ENCODE measurements around the gene MC3R. TPM values are rescaled to one million over a fixed set of nuclear protein-coding genes. Genes with fewer than 3 reads are reported as not detected.

The MC3R gene
- total RNA-seq: not detected

DNA sequence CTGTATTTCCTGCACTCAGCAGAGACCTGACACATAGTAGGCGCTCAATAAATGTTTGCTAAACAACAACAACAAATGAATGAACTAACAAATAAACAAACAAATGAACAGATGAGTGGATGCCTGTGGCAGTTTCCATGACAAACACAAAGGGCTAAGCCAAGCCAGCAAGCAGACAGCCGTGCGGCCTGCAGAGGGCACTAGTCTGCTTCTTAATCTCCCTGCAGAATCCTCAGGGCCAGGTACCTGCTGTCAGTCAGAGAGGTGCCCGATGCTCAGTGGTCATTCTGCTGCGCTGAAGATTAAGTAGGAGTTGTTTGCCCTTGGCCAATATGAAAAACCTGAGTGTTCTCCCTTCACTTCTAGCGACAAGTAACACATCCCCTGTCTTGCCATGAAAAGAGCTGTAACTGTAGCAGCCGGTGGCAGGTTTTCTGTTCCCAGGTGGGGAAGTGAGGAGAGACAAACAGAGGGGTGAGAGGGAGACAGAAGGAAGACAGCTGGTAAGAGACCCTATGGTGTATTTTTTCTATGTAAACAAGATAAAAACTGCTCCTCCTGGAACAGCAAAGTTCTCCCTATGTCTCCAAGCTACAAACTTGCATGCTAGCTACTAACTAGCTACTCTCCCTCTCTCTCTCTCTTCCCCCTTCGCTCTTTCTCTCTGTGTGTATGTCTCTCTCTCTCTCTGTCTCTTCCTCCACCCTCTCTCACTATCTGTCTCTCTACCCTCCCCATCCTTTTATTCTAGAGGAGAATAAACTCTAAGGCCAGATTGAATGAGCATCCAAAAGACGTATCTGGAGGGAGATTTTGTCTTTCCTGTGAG is at the start of gene MC3R:
MC3R (plus strand) TSS at position 779 of the 829 bp plus-strand sequence. CDS start 112 bp downstream, outside the sequence.
- intact Hi-C loops (cut with DNase I; ENCODE audit: low total_unique reads): no loop called here
- Histone ChIP-seq H3K36me3 (no peaks in the 10 kb centered on the region), H3K27me3 (no peaks in the 10 kb centered on the region), H3K4me1 (no peaks in the 10 kb centered on the region), H3K4me3 (no peak within 1 kb of the TSS), H3K27ac (no peak within 1 kb of the TSS), H3K9me3 (no peaks in the 10 kb centered on the region)
- no peak for DNase-seq
- TF ChIP-seq POLR2A (IDR thresholded peaks at IDR 0.05) (no peak), CTCF (IDR thresholded peaks at IDR 0.05) (peak in 1 of 4 experiments; percentile 35)

DNA sequence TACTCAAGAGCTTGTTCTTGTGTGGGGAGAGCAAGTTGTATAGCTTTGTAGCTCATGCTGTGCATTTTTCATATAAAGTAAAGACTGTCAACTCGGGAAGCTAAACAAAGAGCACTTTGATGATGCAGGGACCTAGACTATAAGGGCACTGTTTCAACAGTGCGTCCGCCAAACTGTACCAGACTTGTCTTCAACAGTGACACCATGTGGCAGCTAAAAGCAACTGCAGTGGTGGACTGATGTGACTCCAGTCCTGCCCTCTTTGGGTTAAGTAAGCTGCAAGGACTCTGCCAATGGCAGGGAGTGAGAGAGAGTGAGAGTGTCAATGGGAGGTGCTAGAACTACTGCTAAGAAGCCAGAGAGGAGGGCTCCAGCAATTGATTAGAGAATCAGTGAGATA is 48.1 kb upstream of the MC3R start:
- no peak for DNase-seq
- no peaks in the 10 kb centered on the region for H3K4me1 ChIP-seq
- TF ChIP-seq CTCF (IDR thresholded peaks at IDR 0.05) (no peak), POLR2A (IDR thresholded peaks at IDR 0.05) (no peak)
- H3K27ac ChIP-seq: no peak overlapping the region
- intact Hi-C loops (cut with DNase I; ENCODE audit: low total_unique reads): no loop called here
- H3K27me3 ChIP-seq: no peaks in the 10 kb centered on the region
- H3K4me3 ChIP-seq: no peak overlapping the region
- peaks cover 0 to 6% of the 10 kb centered on the region in 2 donors for H3K9me3 ChIP-seq
- no peaks in the 10 kb centered on the region for H3K36me3 ChIP-seq

DNA sequence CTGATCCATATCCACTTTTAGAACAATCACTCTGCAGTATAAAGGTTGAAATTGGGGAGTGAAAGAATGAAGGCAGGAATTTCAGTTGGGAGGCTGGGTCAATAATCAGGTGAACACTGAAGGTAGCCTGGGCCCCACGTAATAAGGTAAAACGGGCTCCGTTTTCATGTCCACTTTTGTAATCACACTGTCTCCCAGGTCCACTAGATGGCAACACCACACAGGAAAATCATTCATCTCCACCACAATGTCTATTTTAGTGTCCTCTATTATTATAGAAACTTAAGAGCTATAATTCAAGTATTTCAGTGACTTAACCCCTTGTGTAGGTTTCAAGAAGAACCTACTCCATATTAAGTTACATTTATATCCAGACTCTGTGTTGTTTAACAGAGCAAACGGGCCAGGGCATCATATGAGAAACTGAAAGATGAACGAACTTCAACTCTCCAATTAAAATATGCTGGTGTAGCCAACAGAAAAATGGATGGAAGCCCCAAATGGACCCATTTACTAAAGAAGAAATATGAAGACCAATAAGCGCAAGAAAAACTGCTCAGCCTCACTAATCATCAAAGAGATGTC is 45.9 kb upstream of the MC3R start:
- no peaks in the 10 kb centered on the region for H3K27me3 ChIP-seq
- no peak overlapping the region for H3K4me3 ChIP-seq
- peaks cover 0 to 6% of the 10 kb centered on the region in 2 donors for H3K9me3 ChIP-seq
- DNase-seq: no peak
- no peak overlapping the region for H3K27ac ChIP-seq
- intact Hi-C loops (cut with DNase I; ENCODE audit: low total_unique reads): no loop called here
- no peaks in the 10 kb centered on the region for H3K36me3 ChIP-seq
- H3K4me1 ChIP-seq: no peaks in the 10 kb centered on the region
- TF ChIP-seq CTCF (IDR thresholded peaks at IDR 0.05) (peak in 1 of 4 experiments; percentile 15), POLR2A (IDR thresholded peaks at IDR 0.05) (no peak)

DNA sequence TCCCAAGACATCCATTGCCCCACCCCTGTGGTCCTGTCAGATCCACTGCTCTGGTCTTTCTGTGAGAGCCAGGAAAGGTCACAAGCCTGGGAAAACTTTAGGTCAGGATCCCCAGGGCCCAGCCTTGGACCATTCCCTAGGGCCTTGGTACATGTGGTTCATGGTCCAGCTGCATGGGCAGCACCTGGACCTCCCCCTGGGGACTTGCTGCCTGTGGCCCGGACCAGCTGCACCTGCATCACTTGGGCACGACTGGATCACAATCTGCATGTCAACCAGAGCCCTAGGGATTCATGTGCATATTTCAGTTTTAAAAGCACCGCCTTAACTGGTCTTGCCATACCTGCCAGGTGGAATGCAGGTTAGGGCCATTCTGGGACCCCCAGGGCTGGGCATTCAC is 44.3 kb upstream of the MC3R start:
- H3K27me3 ChIP-seq: no peaks in the 10 kb centered on the region
- H3K36me3 ChIP-seq: no peaks in the 10 kb centered on the region
- intact Hi-C loops (cut with DNase I; ENCODE audit: low total_unique reads): no loop called here
- TF ChIP-seq CTCF (IDR thresholded peaks at IDR 0.05) (no peak), POLR2A (IDR thresholded peaks at IDR 0.05) (no peak)
- no peak overlapping the region for H3K27ac ChIP-seq
- H3K4me3 ChIP-seq: no peak overlapping the region
- DNase-seq: no peak
- H3K4me1 ChIP-seq: no peaks in the 10 kb centered on the region
- H3K9me3 ChIP-seq: peaks cover 0 to 6% of the 10 kb centered on the region in 2 donors

DNA sequence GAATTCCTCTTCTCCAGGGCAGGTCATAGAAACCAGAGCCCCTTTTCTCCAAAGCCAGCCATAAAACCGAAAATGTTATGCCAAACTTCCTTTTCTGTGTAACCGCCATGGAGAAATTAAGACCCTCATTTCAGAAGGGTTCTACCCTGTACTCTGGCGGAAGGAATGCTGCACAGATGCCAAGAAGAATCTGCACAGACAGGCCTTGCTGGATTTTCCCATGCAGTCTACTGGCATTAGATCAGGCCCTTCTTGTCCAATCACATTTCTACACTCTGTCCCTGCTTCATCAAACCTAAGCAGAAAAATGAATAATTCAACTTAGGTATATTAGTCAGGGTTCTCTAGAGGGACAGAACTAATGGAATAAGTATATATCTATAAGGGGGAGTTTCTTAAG is 43.2 kb upstream of the MC3R start:
- intact Hi-C loops (cut with DNase I; ENCODE audit: low total_unique reads): no loop called here
- no peaks in the 10 kb centered on the region for H3K27me3 ChIP-seq
- H3K36me3 ChIP-seq: no peaks in the 10 kb centered on the region
- no peak overlapping the region for H3K27ac ChIP-seq
- TF ChIP-seq POLR2A (IDR thresholded peaks at IDR 0.05): no peak
- TF ChIP-seq CTCF (IDR thresholded peaks at IDR 0.05): no peak
- H3K4me3 ChIP-seq: no peak overlapping the region
- H3K9me3 ChIP-seq: peaks cover 0 to 5% of the 10 kb centered on the region in 2 donors
- DNase-seq: no peak
- H3K4me1 ChIP-seq: no peaks in the 10 kb centered on the region
